HEK293 (cell line): ENCODE measurements around the gene ANKRD35.
A peak's percentile ranks its signal among the peaks of the same experiment; 100 is the strongest.

Experiments
- GFI1B ChIP-seq: fragments of 450-650 bp; formaldehyde crosslinking; IDR thresholded peaks from 2 replicates; pipeline ENCODE4 v1.5.1; 2016; ENCODE audit warnings: missing biosample characterization, missing genetic modification characterization
- HOXA7 ChIP-seq: sonication (generic); formaldehyde crosslinking; IDR thresholded peaks from 2 replicates; pipeline ENCODE4 v1.8.1; 2022; ENCODE audit warnings: missing genetic modification reagents, borderline replicate concordance
- HOXD13 ChIP-seq: sonication (generic); formaldehyde crosslinking; IDR thresholded peaks from 2 replicates; pipeline ENCODE4 v1.8.0; 2022; ENCODE audit warnings: missing genetic modification reagents, borderline replicate concordance
- KLF1 ChIP-seq: fragments of 450-650 bp; formaldehyde crosslinking; IDR thresholded peaks from 2 replicates; pipeline ENCODE4 v1.5.1; 2016; ENCODE audit warnings: missing biosample characterization, missing genetic modification characterization
- KLF10 ChIP-seq: fragments of 450-650 bp; IDR thresholded peaks from 2 replicates; pipeline ENCODE4 v1.5.1; 2018; ENCODE audit warnings: missing biosample characterization, mild to moderate bottlenecking, missing genetic modification characterization
- KLF16 ChIP-seq: fragments of 450-650 bp; formaldehyde crosslinking; IDR thresholded peaks from 2 replicates; pipeline ENCODE4 v1.5.1; 2017; ENCODE audit warnings: missing biosample characterization, missing genetic modification characterization
- KLF8 ChIP-seq: fragments of 450-650 bp; formaldehyde crosslinking; IDR thresholded peaks from 2 replicates; pipeline ENCODE4 v1.5.1; 2016; ENCODE audit warnings: missing biosample characterization, missing genetic modification characterization
- RBAK ChIP-seq: fragments of 450-650 bp; formaldehyde crosslinking; IDR thresholded peaks from 2 replicates; pipeline ENCODE4 v1.5.1; 2016; ENCODE audit warnings: missing biosample characterization, missing genetic modification characterization
- TRIM28 ChIP-seq: IDR thresholded peaks from 2 replicates; pipeline ENCODE4 v1.6.1; 2011; ENCODE audit warnings: low read length, control low read depth, borderline replicate concordance
- ZBTB7A ChIP-seq: fragments of 450-650 bp; formaldehyde crosslinking; IDR thresholded peaks from 2 replicates; pipeline ENCODE4 v1.5.1; 2016; ENCODE audit warnings: low read depth, missing biosample characterization, missing genetic modification characterization
- ZNF169 ChIP-seq: fragments of 450-650 bp; formaldehyde crosslinking; IDR thresholded peaks from 2 replicates; pipeline ENCODE4 v1.5.1; 2016; ENCODE audit warnings: missing biosample characterization, missing genetic modification characterization
- ZNF174 ChIP-seq: fragments of 450-650 bp; formaldehyde crosslinking; IDR thresholded peaks from 2 replicates; pipeline ENCODE4 v1.5.0; 2017; ENCODE audit warnings: missing biosample characterization, mild to moderate bottlenecking, missing genetic modification characterization
- ZNF175 ChIP-seq: fragments of 450-650 bp; formaldehyde crosslinking; IDR thresholded peaks from 2 replicates; pipeline ENCODE4 v1.5.1; 2016; ENCODE audit warnings: missing biosample characterization, missing genetic modification characterization
- ZNF2 ChIP-seq: fragments of 450-650 bp; formaldehyde crosslinking; IDR thresholded peaks from 2 replicates; pipeline ENCODE4 v1.5.1; 2016; ENCODE audit warnings: missing biosample characterization, missing genetic modification characterization
- ZNF214 ChIP-seq: fragments of 450-650 bp; formaldehyde crosslinking; IDR thresholded peaks from 2 replicates; pipeline ENCODE4 v1.5.1; 2017; ENCODE audit warnings: missing biosample characterization, mild to moderate bottlenecking, missing genetic modification characterization, borderline replicate concordance
- ZNF266 ChIP-seq: fragments of 450-650 bp; formaldehyde crosslinking; IDR thresholded peaks from 2 replicates; pipeline ENCODE4 v1.5.1; 2016; ENCODE audit warnings: missing biosample characterization, missing genetic modification characterization, low read depth
- ZNF311 ChIP-seq: fragments of 450-650 bp; formaldehyde crosslinking; IDR thresholded peaks from 2 replicates; pipeline ENCODE4 v1.5.1; 2017; ENCODE audit warnings: missing biosample characterization, missing genetic modification characterization, borderline replicate concordance
- ZNF416 ChIP-seq: fragments of 450-650 bp; formaldehyde crosslinking; IDR thresholded peaks from 2 replicates; pipeline ENCODE4 v1.5.1; 2016; ENCODE audit warnings: missing biosample characterization, missing genetic modification characterization
- ZNF510 ChIP-seq: fragments of 450-650 bp; formaldehyde crosslinking; IDR thresholded peaks from 2 replicates; pipeline ENCODE4 v1.5.1; 2018; ENCODE audit warnings: mild to moderate bottlenecking, missing genetic modification characterization, missing biosample characterization; ENCODE audit not compliant: insufficient replicate concordance
- ZNF624 ChIP-seq: fragments of 450-650 bp; formaldehyde crosslinking; IDR thresholded peaks from 2 replicates; pipeline ENCODE4 v1.5.1; 2017; ENCODE audit warnings: missing biosample characterization, missing genetic modification characterization
- ZNF660 ChIP-seq: fragments of 450-650 bp; IDR thresholded peaks from 2 replicates; pipeline ENCODE4 v1.5.1; 2018; ENCODE audit warnings: missing biosample characterization, mild to moderate bottlenecking, missing genetic modification characterization
- ZNF664 ChIP-seq: fragments of 450-650 bp; formaldehyde crosslinking; IDR thresholded peaks from 2 replicates; pipeline ENCODE4 v1.5.1; 2016; ENCODE audit warnings: missing biosample characterization, missing genetic modification characterization
- ZNF76 ChIP-seq: fragments of 450-650 bp; formaldehyde crosslinking; IDR thresholded peaks from 2 replicates; pipeline ENCODE4; 2016; ENCODE audit warnings: low read depth, missing biosample characterization, missing genetic modification characterization, borderline replicate concordance
- ZNF843 ChIP-seq: fragments of 450-650 bp; formaldehyde crosslinking; IDR thresholded peaks from 2 replicates; pipeline ENCODE4 v1.5.1; 2016; ENCODE audit warnings: missing biosample characterization, missing genetic modification characterization
- ZXDB ChIP-seq: fragments of 450-650 bp; formaldehyde crosslinking; IDR thresholded peaks from 2 replicates; pipeline ENCODE4 v1.5.1; 2016; ENCODE audit warnings: missing biosample characterization, missing genetic modification characterization
- TF ChIP-seq, protein P1 (sequence below): fragments of 450-650 bp; formaldehyde crosslinking; IDR thresholded peaks from 2 replicates; pipeline ENCODE4 v1.5.1; 2016; ENCODE audit warnings: missing biosample characterization, missing genetic modification characterization
- TF ChIP-seq, protein P2 (sequence below): fragments of 450-650 bp; formaldehyde crosslinking; IDR thresholded peaks from 2 replicates; pipeline ENCODE4 v1.5.1; 2016; ENCODE audit warnings: missing biosample characterization, missing genetic modification characterization, borderline replicate concordance
- TF ChIP-seq, protein P3 (sequence below): fragments of 450-650 bp; IDR thresholded peaks from 2 replicates; pipeline ENCODE4 v1.5.1; 2018; ENCODE audit warnings: missing biosample characterization, mild to moderate bottlenecking, missing genetic modification characterization
- TF ChIP-seq, protein P4 (sequence below): fragments of 450-650 bp; formaldehyde crosslinking; IDR thresholded peaks from 2 replicates; pipeline ENCODE4 v1.5.1; 2016; ENCODE audit warnings: missing biosample characterization, missing genetic modification characterization

The ANKRD35 gene

DNA sequence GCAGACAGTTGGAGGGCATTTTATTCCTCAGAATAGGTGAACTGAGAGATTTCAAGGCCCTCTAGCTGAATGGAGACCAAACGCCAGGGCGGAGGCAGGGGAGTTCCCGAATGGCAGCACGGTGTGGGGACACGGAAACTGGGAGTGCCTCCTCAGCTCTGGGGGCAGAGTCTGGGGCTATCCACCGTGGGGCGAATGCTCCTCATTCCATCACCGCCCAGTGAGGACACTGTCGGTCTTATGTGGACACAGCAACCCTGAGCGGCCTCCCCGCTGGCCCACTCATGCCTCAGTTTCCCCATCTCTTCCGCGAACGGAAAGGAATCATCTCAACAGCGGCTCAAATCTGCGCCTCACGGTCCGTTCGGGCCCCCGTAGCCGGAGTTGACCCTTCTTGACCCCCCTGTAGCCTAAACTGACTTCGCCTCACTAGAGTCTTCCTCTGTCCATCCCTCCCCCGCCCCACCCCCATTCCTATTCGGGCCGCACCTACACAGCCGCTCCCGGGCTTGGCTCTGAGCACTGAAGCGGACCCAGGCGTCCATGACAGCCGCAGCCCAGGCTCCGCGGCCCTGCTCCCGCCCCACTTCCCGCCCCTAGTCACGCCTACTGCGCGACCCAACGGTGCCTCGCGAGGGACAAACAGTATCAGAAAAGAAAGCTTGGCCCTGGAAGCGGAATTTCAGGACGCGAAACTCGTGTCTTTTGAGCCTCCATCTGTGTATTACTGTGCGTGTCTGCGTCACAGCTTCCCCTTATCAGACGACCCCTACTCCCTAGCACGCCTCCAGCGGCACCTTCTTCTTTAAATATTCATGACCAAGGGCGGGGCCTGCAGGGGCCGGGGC is 32.7 kb upstream of the ANKRD35 start, which contains the start of gene PEX11B (continued):
- TF ChIP-seq, protein P1, sequence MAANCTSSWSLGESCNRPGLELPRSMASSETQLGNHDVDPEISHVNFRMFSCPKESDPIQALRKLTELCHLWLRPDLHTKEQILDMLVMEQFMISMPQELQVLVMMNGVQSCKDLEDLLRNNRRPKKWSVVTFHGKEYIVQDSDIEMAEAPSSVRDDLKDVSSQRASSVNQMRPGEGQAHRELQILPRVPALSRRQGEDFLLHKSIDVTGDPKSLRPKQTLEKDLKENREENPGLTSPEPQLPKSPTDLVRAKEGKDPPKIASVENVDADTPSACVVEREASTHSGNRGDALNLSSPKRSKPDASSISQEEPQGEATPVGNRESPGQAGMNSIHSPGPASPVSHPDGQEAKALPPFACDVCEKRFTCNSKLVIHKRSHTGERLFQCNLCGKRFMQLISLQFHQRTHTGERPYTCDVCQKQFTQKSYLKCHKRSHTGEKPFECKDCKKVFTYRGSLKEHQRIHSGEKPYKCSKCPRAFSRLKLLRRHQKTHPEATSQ (tag by site-specific recombination): no peak
- TF ChIP-seq HOXA7 (CRISPR knock-in tag): no peak
- peak; percentile 74; the same call in 1 of the 2 replicates for TF ChIP-seq ZNF660 (tag by site-specific recombination)
- no peak for TF ChIP-seq HOXD13 (CRISPR knock-in tag)
- no peak for TF ChIP-seq GFI1B (tag by site-specific recombination)
- no peak for TF ChIP-seq ZNF266
- TF ChIP-seq ZNF169 (tag by site-specific recombination): no peak
- no peak for TF ChIP-seq ZNF311 (tag by site-specific recombination)
- TF ChIP-seq KLF10 (tag by site-specific recombination): peak; percentile 76
- TF ChIP-seq KLF1: peak; percentile 50; the same call in 1 of the 2 replicates
- TF ChIP-seq ZNF174: no peak
- no peak for TF ChIP-seq ZNF175 (tag by site-specific recombination)
- TF ChIP-seq, protein P2, sequence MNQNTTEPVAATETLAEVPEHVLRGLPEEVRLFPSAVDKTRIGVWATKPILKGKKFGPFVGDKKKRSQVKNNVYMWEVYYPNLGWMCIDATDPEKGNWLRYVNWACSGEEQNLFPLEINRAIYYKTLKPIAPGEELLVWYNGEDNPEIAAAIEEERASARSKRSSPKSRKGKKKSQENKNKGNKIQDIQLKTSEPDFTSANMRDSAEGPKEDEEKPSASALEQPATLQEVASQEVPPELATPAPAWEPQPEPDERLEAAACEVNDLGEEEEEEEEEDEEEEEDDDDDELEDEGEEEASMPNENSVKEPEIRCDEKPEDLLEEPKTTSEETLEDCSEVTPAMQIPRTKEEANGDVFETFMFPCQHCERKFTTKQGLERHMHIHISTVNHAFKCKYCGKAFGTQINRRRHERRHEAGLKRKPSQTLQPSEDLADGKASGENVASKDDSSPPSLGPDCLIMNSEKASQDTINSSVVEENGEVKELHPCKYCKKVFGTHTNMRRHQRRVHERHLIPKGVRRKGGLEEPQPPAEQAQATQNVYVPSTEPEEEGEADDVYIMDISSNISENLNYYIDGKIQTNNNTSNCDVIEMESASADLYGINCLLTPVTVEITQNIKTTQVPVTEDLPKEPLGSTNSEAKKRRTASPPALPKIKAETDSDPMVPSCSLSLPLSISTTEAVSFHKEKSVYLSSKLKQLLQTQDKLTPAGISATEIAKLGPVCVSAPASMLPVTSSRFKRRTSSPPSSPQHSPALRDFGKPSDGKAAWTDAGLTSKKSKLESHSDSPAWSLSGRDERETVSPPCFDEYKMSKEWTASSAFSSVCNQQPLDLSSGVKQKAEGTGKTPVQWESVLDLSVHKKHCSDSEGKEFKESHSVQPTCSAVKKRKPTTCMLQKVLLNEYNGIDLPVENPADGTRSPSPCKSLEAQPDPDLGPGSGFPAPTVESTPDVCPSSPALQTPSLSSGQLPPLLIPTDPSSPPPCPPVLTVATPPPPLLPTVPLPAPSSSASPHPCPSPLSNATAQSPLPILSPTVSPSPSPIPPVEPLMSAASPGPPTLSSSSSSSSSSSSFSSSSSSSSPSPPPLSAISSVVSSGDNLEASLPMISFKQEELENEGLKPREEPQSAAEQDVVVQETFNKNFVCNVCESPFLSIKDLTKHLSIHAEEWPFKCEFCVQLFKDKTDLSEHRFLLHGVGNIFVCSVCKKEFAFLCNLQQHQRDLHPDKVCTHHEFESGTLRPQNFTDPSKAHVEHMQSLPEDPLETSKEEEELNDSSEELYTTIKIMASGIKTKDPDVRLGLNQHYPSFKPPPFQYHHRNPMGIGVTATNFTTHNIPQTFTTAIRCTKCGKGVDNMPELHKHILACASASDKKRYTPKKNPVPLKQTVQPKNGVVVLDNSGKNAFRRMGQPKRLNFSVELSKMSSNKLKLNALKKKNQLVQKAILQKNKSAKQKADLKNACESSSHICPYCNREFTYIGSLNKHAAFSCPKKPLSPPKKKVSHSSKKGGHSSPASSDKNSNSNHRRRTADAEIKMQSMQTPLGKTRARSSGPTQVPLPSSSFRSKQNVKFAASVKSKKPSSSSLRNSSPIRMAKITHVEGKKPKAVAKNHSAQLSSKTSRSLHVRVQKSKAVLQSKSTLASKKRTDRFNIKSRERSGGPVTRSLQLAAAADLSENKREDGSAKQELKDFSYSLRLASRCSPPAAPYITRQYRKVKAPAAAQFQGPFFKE (tag by site-specific recombination): no peak
- no peak for TF ChIP-seq ZNF76 (tag by site-specific recombination)
- TF ChIP-seq RBAK (tag by site-specific recombination): no peak
- TF ChIP-seq ZNF664 (tag by site-specific recombination): no peak
- TF ChIP-seq, protein P3, sequence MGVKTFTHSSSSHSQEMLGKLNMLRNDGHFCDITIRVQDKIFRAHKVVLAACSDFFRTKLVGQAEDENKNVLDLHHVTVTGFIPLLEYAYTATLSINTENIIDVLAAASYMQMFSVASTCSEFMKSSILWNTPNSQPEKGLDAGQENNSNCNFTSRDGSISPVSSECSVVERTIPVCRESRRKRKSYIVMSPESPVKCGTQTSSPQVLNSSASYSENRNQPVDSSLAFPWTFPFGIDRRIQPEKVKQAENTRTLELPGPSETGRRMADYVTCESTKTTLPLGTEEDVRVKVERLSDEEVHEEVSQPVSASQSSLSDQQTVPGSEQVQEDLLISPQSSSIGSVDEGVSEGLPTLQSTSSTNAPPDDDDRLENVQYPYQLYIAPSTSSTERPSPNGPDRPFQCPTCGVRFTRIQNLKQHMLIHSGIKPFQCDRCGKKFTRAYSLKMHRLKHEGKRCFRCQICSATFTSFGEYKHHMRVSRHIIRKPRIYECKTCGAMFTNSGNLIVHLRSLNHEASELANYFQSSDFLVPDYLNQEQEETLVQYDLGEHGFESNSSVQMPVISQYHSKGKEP (tag by site-specific recombination): peak; percentile 36; the same call in 1 of the 2 replicates
- TF ChIP-seq ZNF2 (tag by site-specific recombination): no peak
- no peak for TF ChIP-seq ZNF843 (tag by site-specific recombination)
- TF ChIP-seq KLF8: peak; percentile 95
- TF ChIP-seq ZNF416 (tag by site-specific recombination): no peak
- no peak for TF ChIP-seq ZNF214 (tag by site-specific recombination)
- TF ChIP-seq TRIM28: no peak
- no peak for TF ChIP-seq ZNF510 (tag by site-specific recombination)
- 0 out of 2 replicates have a peak, but pooled peaks have one; percentile 74 for TF ChIP-seq ZXDB (tag by site-specific recombination)
- TF ChIP-seq KLF16 (tag by site-specific recombination): peak; percentile 66; the same call in 1 of the 2 replicates
- TF ChIP-seq ZBTB7A (tag by site-specific recombination): 0 out of 2 replicates have a peak, but pooled peaks have one; percentile 27
- no peak for TF ChIP-seq ZNF624 (tag by site-specific recombination)
- TF ChIP-seq, protein P4, sequence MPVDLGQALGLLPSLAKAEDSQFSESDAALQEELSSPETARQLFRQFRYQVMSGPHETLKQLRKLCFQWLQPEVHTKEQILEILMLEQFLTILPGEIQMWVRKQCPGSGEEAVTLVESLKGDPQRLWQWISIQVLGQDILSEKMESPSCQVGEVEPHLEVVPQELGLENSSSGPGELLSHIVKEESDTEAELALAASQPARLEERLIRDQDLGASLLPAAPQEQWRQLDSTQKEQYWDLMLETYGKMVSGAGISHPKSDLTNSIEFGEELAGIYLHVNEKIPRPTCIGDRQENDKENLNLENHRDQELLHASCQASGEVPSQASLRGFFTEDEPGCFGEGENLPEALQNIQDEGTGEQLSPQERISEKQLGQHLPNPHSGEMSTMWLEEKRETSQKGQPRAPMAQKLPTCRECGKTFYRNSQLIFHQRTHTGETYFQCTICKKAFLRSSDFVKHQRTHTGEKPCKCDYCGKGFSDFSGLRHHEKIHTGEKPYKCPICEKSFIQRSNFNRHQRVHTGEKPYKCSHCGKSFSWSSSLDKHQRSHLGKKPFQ: no peak
